Putamen (tissue), 1 donor: ENCODE measurements around the gene CPAMD8.

Experiments used
- DNase-seq: peaks from one replicate; pipeline ENCODE4 v3.0.0-alpha.2; 2016; ENCODE audit warnings: low spot score

Gene CPAMD8

DNA sequence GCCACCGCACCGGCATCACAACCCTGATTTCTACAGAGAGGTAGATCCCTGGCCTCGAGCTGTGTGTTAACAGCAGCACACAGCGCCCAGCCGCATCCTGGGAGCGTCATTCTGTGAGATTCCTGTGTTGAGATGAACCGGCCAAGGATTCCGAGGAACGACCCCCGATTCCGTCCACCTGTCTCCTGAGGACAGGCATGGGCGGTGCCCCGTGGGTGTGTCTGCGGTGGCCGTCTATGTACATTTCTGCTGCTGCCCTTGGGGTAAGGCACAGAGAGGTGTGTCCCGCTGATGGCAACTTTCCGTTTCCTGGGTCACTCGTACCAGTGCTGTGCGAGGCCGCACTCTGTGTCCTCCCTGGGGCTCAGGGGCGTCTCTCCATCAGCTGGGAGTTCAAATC lies 153.9 kb downstream of the CPAMD8 start:
- DNase-seq = no peak

DNA sequence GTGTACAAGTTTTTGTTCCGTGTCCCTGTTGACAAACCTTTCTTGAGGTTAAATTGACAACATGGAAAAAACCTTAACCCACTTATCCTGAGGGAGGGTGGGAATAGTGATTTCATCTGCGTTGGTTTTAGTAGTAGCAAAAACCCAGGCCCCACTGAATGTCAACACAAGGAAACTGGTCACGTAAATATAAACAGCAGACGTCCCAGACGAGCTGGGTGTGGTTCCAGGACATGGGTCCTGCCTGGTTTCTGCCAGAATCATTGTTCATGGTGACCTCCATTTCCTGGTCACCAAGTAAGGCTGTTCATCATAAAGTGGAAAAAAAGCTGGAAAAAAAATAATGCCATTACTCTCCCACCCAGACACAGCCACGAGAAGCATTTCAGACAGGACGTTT lies 154.7 kb downstream of the CPAMD8 start:
- no peak for DNase-seq

DNA sequence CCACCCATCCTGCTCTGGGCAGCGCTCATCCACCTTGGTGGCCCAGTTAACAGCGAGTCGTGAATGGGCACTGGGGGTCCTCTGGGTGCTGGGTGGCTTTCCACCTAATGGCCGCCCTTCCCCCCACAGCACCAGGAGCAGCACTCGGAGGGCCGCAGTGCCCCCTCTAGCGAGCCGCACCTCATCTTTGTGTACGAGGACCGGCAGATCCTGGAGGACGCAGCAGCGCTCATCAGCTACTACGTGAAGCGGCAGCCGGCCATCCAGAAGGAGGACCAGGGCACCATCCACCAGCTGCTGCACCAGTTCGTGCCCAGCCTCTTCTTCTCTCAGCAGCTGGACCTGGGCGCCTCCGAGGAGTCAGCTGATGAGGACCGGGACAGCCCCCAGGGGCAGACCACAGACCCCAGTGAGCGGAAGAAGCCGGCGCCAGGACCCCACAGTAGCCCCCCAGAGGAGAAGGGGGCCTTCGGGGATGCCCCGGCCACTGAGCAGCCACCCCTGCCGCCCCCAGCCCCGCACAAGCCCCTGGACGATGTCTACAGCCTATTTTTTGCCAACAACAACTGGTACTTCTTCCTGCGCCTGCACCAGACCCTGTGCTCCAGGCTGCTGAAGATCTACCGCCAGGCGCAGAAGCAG lies 157.2 kb downstream of the CPAMD8 start:
- no peak for DNase-seq

DNA sequence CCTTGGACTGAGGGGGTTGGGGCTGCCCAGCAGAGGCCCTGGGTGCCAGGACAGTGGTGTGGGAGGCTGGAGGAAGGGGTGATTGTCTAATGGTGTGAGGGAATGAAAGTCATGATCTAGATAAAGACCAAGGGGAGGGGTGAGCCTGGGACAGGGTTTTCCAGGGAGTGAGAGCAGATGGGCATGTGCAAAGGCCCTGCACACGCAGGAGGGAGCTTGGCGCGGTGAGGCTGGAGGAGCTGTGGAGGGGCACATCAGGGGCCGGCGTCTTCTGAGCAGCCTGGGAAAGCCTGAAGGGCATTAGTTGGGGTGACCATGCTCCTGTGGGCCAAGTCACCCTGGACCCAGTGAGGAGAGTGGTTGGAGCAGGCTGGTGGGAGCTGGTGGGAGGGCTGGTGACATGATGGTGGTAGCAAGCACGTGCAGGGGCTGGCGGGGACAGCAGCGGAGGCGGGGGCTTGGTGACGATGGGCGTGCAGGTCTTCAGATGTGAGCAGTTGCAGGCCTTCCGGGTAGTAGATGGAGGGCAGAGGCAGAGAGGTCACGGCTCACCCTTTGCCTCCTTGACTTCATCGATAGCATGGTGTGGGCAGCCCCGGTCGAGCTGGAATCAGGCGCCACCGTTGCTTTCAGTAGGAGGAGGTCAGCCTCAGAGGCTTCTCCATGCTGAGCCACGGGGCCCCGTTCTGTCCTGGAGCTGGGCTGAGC lies 158.0 kb downstream of the CPAMD8 start:
- DNase-seq = no peak

- DNase-seq = no peak
Observed at GRCh38 chr19:16867211-16867610, 159.4 kb downstream of the CPAMD8 start.

GRCh38 chr19:16862826-16863415 lies 163.7 kb downstream of the CPAMD8 start:
- DNase-seq = no peak

DNA sequence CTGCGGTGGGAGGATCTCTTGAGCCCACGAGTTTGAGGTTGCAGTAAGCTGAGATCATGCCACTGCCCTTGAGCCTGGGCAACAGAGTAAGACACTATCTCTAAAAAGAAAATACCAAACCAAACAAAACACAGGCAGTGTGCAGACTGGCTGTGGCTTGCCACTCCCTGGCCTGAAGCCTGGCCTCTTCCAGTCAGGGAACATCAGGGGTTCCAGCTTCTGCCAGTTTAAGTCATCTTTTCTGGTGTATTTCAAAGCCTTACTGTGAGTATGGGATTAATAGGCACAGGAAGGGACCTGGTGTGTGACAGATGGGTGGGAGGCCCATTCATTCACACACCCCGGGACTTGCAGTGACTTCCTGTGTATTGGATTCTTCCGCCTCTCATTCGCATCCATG lies 164.8 kb downstream of the CPAMD8 start:
- DNase-seq = no peak

- DNase-seq = no peak
Observed at GRCh38 chr19:16861011-16861410, 165.6 kb downstream of the CPAMD8 start.

DNA sequence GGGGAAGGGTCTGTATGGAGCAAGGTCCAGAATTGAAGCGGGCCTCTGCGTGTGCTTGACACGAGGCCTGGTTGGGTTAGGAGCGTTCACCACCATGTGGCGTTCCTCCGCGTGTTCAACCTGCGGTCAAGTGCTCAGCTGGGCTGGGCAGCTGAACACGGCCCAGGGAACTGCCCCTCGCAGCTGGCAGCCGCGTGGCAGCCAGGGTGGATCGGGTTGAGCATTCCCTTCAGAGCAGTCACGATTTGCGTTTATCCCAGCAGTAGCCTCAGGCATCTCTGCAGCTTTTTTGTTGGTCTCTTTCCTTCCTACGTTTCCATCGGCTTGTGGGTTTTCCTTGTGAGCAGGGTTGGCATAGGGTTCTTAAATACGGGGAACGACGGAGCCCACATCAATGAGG lies 166.5 kb downstream of the CPAMD8 start:
- DNase-seq = no peak

DNA sequence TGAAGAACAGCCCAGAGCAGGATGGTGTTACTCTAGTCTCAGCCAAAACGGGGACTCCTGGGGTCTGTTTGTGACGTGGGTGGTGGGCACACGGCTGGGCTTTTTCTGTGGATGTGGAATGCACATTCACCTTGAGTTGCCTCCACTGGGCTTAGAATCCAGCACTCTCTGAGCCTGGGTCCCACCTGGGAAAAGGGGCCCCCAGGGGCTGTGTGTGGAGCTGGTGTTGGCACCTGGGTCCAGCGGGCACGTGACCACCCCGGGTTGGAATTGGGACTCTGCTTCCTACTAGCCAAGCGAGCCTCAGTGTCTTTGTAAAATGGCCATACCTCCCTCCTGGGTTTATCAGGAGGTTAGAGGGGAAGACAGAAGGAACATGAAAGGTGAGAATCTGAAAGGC lies 167.0 kb downstream of the CPAMD8 start:
- no peak for DNase-seq

- DNase-seq = no peak
Observed at GRCh38 chr19:16856091-16856490, 170.5 kb downstream of the CPAMD8 start.

DNA sequence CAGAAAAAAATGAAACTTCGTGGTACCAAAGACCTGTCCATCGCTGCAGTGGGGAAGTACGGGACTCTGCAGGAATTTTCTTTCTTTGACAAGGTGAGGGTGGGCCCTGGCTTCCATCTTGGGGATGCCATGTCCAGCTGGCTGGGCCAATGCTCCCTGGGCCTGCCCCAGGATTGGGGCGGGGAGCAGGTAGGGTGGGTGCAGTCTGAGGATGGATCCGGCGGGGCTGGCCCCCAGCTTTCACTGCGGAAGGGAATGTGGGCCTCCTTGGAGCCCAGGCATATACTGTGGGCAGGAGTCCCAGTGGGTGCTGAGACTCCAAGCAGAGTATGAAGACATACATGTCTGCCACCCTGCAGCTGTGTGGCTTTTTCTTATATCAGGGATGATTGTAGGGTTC lies 173.5 kb downstream of the CPAMD8 start:
- no peak for DNase-seq

DNA sequence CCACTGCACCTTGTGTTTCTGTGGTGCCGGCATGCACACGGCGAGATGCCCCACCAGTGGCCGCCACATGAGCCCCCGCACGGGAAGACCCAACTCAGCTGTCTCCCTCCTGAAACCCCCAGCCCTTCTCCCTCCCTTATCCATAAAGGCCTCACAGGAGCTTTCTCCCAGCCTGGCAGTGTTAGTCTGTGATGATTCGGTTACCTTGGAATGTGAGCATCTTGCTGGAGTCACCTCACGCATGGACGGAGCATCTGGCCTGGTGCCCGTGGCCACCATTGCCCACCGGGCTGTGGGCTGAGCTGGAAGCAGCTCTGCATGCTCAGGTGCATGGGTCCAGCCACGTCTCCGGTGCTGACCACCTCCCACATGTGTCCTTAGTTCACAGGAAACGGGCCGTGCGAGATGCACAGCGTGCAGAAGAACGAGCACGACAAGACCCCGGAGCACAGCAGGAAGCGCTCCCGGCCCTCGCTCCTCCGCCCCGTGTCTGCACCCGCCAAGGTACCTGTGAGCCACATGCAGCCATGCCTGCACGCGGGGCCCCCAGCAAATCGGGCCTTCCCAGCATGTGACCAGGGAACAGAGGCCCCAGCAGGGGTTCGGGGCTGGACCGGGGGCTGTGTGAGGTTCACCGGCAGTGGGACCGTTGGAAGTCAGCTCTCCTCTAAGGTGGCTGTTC lies 175.4 kb downstream of the CPAMD8 start:
- no peak for DNase-seq

- no peak for DNase-seq
Observed at GRCh38 chr19:16850133-16850532, 176.5 kb downstream of the CPAMD8 start.

DNA sequence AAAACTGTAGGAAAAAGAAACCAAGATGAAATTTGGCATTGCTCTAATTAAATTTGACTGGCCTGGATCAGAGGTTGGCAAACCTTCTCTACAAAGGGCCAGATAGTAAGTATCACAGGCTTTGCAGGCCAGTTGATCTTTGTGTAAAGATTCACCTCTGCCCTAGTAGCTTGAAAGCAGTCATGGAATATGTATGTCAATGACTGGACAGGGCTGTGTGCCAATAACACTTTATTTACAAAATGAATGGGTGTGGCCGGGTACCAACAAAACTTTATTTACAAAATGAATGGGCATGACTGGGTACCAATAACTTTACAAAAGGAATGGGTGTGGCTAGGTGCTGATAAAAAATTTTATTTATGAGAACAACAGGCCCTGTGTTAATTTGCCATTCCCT lies 177.4 kb downstream of the CPAMD8 start:
- DNase-seq = no peak

DNA sequence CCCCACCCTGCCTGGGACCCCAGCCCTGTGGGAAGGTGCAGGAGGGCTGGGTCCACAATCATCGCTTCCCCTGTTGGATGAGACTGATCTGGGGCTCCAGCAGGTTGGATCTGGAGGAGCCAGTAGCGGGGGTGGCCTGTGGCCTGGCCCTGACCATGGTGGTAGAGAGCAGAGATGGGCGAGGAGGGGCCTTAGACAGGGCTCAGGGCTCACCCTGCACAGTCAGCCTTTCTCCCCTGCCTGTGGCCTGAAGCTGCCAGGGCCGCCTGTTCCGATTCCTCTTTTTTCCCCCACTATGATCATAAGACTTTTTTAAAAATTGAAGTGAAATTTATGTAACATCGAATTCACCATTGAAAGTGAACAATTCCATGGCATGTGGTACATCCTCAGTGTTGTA lies 179.2 kb downstream of the CPAMD8 start:
- no peak for DNase-seq

DNA sequence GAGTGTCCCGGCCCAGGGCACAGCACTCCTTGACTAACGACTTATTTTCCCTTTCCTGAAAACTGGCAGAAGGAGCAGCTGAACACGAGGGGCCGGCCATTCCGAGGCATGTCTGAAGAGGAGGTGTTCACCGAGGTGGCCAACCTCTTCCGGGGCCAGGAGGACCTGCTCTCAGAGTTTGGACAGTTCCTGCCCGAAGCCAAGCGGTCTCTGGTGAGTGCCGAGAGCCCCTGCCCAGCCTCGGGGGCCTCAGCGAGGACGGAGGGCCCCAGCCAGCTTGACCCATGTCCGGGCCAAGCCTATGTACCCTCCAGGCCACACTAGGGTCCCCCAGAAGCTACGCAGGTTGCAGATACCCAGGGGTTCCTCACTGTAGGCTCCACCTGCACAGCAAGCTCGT lies 179.7 kb downstream of the CPAMD8 start:
- DNase-seq = no peak
